K562 (cell line): ENCODE results near the gene ADAMTS6. TPM values are rescaled to one million over a fixed set of nuclear protein-coding genes. Genes with fewer than 3 reads are reported as not detected.

Source experiments
- ATAC-seq: fragments of 200-7000 bp; cut with Tn5 transposase; 3 replicates; pipeline ENCODE4 v1.9.1; 2020; ENCODE audit warnings: moderate library complexity
- BruUV-seq: library from RNA; stranded (reverse); fragments of 400-500 nt; replicated peaks from 2 replicates; lab custom pipeline; 2021; lab: Mats Ljungman, UMichigan
- CTCF ChIA-PET: fragments of 300-600 bp; formaldehyde crosslinking; extraction: SDS; loops from one replicate; lab custom pipeline; 2021; ENCODE audit warnings: low intra/inter-chr PET ratio; lab: Yijun Ruan, JAX
- POLR2A ChIA-PET: fragments of 300-600, 350-650 bp; sonication (Branson Sonifier 250); formaldehyde crosslinking; extraction: SDS; loops from one replicate; lab custom pipeline; 2021; ENCODE audit warnings: antibody characterized with exemption, inconsistent platforms; lab: Yijun Ruan, JAX
- DNase-seq, 4 experiments: peaks; one replicate each; pipeline versions ENCODE4 v3.0.0 to v3.0.0-alpha.2; 2011 to 2018; ENCODE audit warnings: low spot score in 3 of 4, mixed read lengths in 3 of 4; ENCODE audit errors: extremely low read depth in 1 of 4
- FAIRE-seq: peaks from 2 replicates; lab custom pipeline; 2011; peaks lifted over from hg19 to GRCh38; lab: Jason Lieb, UNC
- H2AFZ ChIP-seq: 2 replicates; pipeline ENCODE4 v1.6.0; 2011; ENCODE audit warnings: low read depth, low read length, control low read depth, inconsistent platforms
- H3K27ac ChIP-seq: fragments of 200-600 bp; 3 replicates; pipeline ENCODE4 v1.8.0; 2011; ENCODE audit warnings: low read depth, mild to moderate bottlenecking, control low read depth, inconsistent platforms, low read length, moderate library complexity, mixed read lengths; ENCODE audit errors: extremely low read depth
- H3K27me3 ChIP-seq, 2 experiments: fragments of 300-600 bp in 1 of 2; 2 replicates in 1 of 2; 3 replicates in 1 of 2; pipeline versions ENCODE4 v1.6.0 to v1.8.0; 2011; ENCODE audit warnings: inconsistent platforms in 2 of 2, low read length in 2 of 2, mild to moderate bottlenecking in 1 of 2, mixed read lengths in 1 of 2, moderate library complexity in 1 of 2; ENCODE audit not compliant: control insufficient read depth in 2 of 2, insufficient read depth in 2 of 2
- H3K36me3 ChIP-seq: fragments of 300-600 bp; 3 replicates; pipeline ENCODE4 v1.8.0; 2011; ENCODE audit warnings: mild to moderate bottlenecking, low read length, inconsistent platforms; ENCODE audit not compliant: control insufficient read depth, insufficient read depth
- H3K4me1 ChIP-seq, 2 experiments: fragments of 200-600 bp in 1 of 2; replicated peaks in 1 of 2; 2 replicates in 1 of 2; 3 replicates in 1 of 2; pipeline versions ENCODE4 v1.5.1 to v1.8.0; 2011; ENCODE audit warnings: inconsistent platforms in 2 of 2, low read length in 2 of 2, mild to moderate bottlenecking in 1 of 2, mixed read lengths in 1 of 2, moderate library complexity in 1 of 2; ENCODE audit not compliant: control insufficient read depth in 2 of 2, insufficient read depth in 2 of 2
- H3K4me2 ChIP-seq: 2 replicates; pipeline ENCODE4 v1.6.1; 2011; ENCODE audit warnings: low read length, control low read depth, inconsistent platforms, mixed read lengths; ENCODE audit not compliant: insufficient read depth
- H3K4me3 ChIP-seq: fragments of 200-600 bp; sonication (generic), shearing (Covaris generic); 2 replicates; pipeline ENCODE4 v1.5.1; 2016; ENCODE audit warnings: control low read depth, inconsistent platforms
- H3K79me2 ChIP-seq: fragments of 200-600 bp; 3 replicates; pipeline ENCODE4 v1.8.0; 2011; ENCODE audit warnings: low read length, inconsistent platforms; ENCODE audit not compliant: control insufficient read depth, insufficient read depth
- H3K9ac ChIP-seq, 2 experiments: 2 replicates each; pipeline versions ENCODE4 v1.6.0 to v1.6.1; 2011; ENCODE audit warnings: low read depth in 2 of 2, low read length in 2 of 2, control low read depth in 1 of 2, inconsistent platforms in 1 of 2, mild to moderate bottlenecking in 1 of 2, mixed read lengths in 1 of 2; ENCODE audit not compliant: insufficient read depth in 1 of 2
- H3K9me1 ChIP-seq: one replicate; pipeline ENCODE4 v1.6.0; 2011; ENCODE audit warnings: inconsistent platforms, mild to moderate bottlenecking, low read length, moderate library complexity; ENCODE audit not compliant: control insufficient read depth, insufficient read depth
- H3K9me3 ChIP-seq: replicated peaks from 2 replicates; pipeline ENCODE4 v1.5.1; 2011; ENCODE audit warnings: low read depth, low read length, inconsistent platforms; ENCODE audit not compliant: control insufficient read depth, insufficient read depth
- H4K20me1 ChIP-seq: replicated peaks from 2 replicates; pipeline ENCODE4 v1.6.1; 2011; ENCODE audit warnings: low read length, inconsistent platforms, mixed read lengths; ENCODE audit not compliant: control insufficient read depth, insufficient read depth
- CAMTA2 ChIP-seq: fragments of 250-450 bp; sonication (Bioruptor Pico); conservative IDR thresholded peaks from 2 replicates; pipeline ENCODE4 v1.5.1; 2022
- ESRRA ChIP-seq: fragments of 450-650 bp; IDR thresholded peaks from 2 replicates; pipeline ENCODE4 v1.6.1; 2014; ENCODE audit warnings: low read depth, mild to moderate bottlenecking, moderate library complexity, borderline replicate concordance
- SMAD4 ChIP-seq: fragments of 250-450 bp; sonication (Bioruptor Pico); conservative IDR thresholded peaks from 2 replicates; pipeline ENCODE4 v1.8.0; 2021; ENCODE audit warnings: inconsistent platforms, mild to moderate bottlenecking, moderate library complexity
- SUPT5H ChIP-seq: fragments of 450-650 bp; IDR thresholded peaks from 2 replicates; pipeline ENCODE4 v1.6.1; 2016
- ZBED1 ChIP-seq: IDR thresholded peaks from 2 replicates; pipeline ENCODE4 v1.6.1; 2014
- ZNF584 ChIP-seq: fragments of 200-800 bp; sonication (Bioruptor generic); IDR thresholded peaks from 2 replicates; pipeline ENCODE4 v1.6.1; 2016; ENCODE audit warnings: low read depth, mild to moderate bottlenecking, missing genetic modification characterization, missing compliant biosample characterization
- WGBS: fragments of 100-300 bp; shearing (Covaris generic); methylation state at CpG from one replicate; pipeline ENCODE4 v1.1.6; 2016; ENCODE audit warnings: low coverage, mixed read lengths; ENCODE audit not compliant: insufficient coverage; ENCODE audit errors: missing lambda C conversion rate; 5-methylcytosine and 5-hydroxymethylcytosine counted together
- in situ Hi-C: fragments of 300-500 bp; cut with MboI; formaldehyde crosslinking; loops from 4 replicates; pipeline ENCODE4 v1.15.0; 2018; ENCODE audit warnings: inconsistent platforms, mixed read lengths
- intact Hi-C: fragments of 100-400 bp; cut with micrococcal nuclease; formaldehyde crosslinking; loops from 2 replicates; pipeline ENCODE4 v1.14.2; 2022
- polyA plus RNA-seq, 8 experiments: library from polyadenylated mRNA; depleted of rRNA in 4 of 8; stranded (reverse) in 5 of 8; unstranded in 3 of 8; fragments of >200 nt; fragmentation: Nextera tagmentation in 2 of 8; fragmentation: Illumina TruSeq in 1 of 8; extraction: Ambion mirVana in 2 of 8; extraction: Trizol in 1 of 8; gene quantifications; 2 replicates each; pipeline versions ENCODE4 v1.2.1 to v1.2.3, GENCODE V29; 2011 to 2014; ENCODE audit warnings: inconsistent platforms in 1 of 8, missing spikeins in 1 of 8
- total RNA-seq, 7 experiments: library from RNA; depleted of rRNA in 6 of 7; stranded (reverse); fragments of >200 nt in 6 of 7; fragmentation: Illumina TruSeq in 2 of 7; extraction: Trizol in 2 of 7; gene quantifications; 2 replicates each; pipeline versions ENCODE4 v1.2.1 to v1.2.3, GENCODE V29; 2011 to 2021; ENCODE audit warnings: low replicate concordance in 1 of 7
- TF ChIP-seq, protein P1 (sequence below): fragments of 450-650 bp; formaldehyde crosslinking; IDR thresholded peaks from 2 replicates; pipeline ENCODE4 v1.4.0; 2020; ENCODE audit warnings: mild to moderate bottlenecking, moderate library complexity

The ADAMTS6 gene
- total and polyA plus RNA-seq, 9 of the 15 experiments (the other 6 are each of a cell fraction or from before 2014, with no cell fraction given) = 0.57 to 5.3 (median 1.5) TPM

DNA sequence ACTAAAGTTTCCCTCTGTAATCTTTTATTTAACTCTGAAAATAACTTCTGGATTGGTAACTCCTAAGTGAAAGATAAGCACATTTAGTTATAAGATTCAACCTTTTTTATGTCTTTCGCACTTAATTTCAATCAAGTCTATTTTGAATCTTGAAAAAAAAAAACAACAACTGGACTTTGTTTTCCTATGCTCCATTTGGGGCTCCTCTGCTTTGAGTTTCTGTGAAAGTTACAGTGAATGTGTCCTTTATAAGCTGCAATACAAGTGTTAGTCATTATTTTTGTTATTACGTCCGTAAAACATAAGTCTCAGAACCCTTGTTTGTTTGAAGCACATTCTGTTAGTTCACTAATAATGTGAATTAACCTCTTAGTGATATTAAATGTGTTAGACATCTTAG lies 276.8 kb downstream of the ADAMTS6 start:
- Histone ChIP-seq H3K4me2 (no peak overlapping the region), H3K4me3 (no peak overlapping the region), H3K9me1 (no peaks in the 10 kb centered on the region), H3K9ac (no peak overlapping the region), H3K27ac (no peak overlapping the region), H3K4me1 (no peaks in the 10 kb centered on the region), H2AFZ (no peak overlapping the region)
- ChIA-PET CTCF (no interaction called here), POLR2A (no interaction called here)
- whole genome bisulfite sequencing = 15% methylated on average over 3 of the region's 3 CpGs
- intact Hi-C loops = loop anchor here (5.0 kb wide), 1 partner anchor 128 kb away; no protein-coding TSS in a partner anchor
- DNase-seq (no peak), ATAC-seq (no peak)
- no peak for TF ChIP-seq SUPT5H
- TF ChIP-seq, protein P1, sequence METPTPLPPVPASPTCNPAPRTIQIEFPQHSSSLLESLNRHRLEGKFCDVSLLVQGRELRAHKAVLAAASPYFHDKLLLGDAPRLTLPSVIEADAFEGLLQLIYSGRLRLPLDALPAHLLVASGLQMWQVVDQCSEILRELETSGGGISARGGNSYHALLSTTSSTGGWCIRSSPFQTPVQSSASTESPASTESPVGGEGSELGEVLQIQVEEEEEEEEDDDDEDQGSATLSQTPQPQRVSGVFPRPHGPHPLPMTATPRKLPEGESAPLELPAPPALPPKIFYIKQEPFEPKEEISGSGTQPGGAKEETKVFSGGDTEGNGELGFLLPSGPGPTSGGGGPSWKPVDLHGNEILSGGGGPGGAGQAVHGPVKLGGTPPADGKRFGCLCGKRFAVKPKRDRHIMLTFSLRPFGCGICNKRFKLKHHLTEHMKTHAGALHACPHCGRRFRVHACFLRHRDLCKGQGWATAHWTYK (CRISPR knock-in tag) = no peak
- no peak for TF ChIP-seq SMAD4 (CRISPR knock-in tag)
- TF ChIP-seq, all 486 proteins: peak for 0
- Histone ChIP-seq H3K36me3 (no peaks in the 10 kb centered on the region), H4K20me1 (no peaks in the 10 kb centered on the region), H3K9me3 (no peaks in the 10 kb centered on the region), H3K27me3 (no peaks in the 10 kb centered on the region), H3K79me2 (no peaks in the 10 kb centered on the region)
- in situ Hi-C loops = loop anchor here (5.0 kb wide), 1 partner anchor 277 kb away; the partner anchor contains the start of gene ADAMTS6
- no TSS peak for BruUV-seq
- FAIRE-seq = no peak

DNA sequence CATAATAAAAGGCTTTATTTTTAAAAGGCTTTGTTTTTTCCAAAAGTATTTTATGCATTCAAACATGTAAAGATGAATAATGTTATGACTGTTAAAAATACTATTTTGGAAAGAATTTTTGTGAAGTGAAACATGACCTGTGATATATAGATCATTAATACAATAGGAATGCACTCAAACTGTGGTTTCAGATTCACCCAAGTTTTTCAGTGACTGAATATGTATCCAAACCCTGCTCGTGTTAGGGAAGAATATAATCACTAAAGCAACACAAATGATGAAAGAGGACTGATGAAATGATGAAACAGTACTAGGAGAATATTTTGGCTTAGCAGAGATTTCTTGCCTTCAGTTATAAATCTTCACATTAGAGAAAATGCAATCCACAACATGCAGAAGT lies 278.0 kb downstream of the ADAMTS6 start:
- CTCF ChIA-PET = no interaction called here
- H3K27me3 ChIP-seq = no peaks in the 10 kb centered on the region
- no peaks in the 10 kb centered on the region for H3K9me1 ChIP-seq
- ATAC-seq (no peak), FAIRE-seq (no peak), DNase-seq (no peak)
- POLR2A ChIA-PET = no interaction called here
- no peaks in the 10 kb centered on the region for H3K36me3 ChIP-seq
- in situ Hi-C loops (no loop called here), intact Hi-C loops (no loop called here)
- no TSS peak for BruUV-seq
- H3K27ac ChIP-seq = no peak overlapping the region
- no peaks in the 10 kb centered on the region for H3K79me2 ChIP-seq
- 0% methylated on average over 1 of the region's 1 CpG for WGBS
- H3K4me3 ChIP-seq = no peak overlapping the region
- no peak overlapping the region for H3K4me2 ChIP-seq
- no peak for TF ChIP-seq CAMTA2
- TF ChIP-seq ZNF584 = no peak
- no peak for TF ChIP-seq ZBED1
- no peak for TF ChIP-seq ESRRA
- no peak overlapping the region for H2AFZ ChIP-seq
- no peaks in the 10 kb centered on the region for H3K9me3 ChIP-seq
- H4K20me1 ChIP-seq = no peaks in the 10 kb centered on the region
- H3K9ac ChIP-seq = no peak overlapping the region
- no peaks in the 10 kb centered on the region for H3K4me1 ChIP-seq
